Upper lobe of right lung (tissue), 1 donor: ENCODE results near the gene ECE1. TPM values are rescaled to one million over a fixed set of nuclear protein-coding genes. Genes with fewer than 3 reads are reported as not detected.
A peak's percentile ranks its signal among the peaks of the same experiment; 100 is the strongest.
"Not testable (repeated sequence)": the region's sequence is repeated elsewhere in the genome, so short reads cannot be mapped to it uniquely, and the experiment has no call there.

ENCODE experiments used
- ATAC-seq: fragments of 200-7000 bp; cut with Tn5 transposase; one replicate; pipeline ENCODE4 v1.9.1; 2020; ENCODE audit warnings: mild to moderate bottlenecking, moderate library complexity
- DNase-seq: peaks from one replicate; pipeline ENCODE4 v3.0.0-alpha.2; 2020
- H3K27ac ChIP-seq: fragments of 200-600 bp; one replicate; pipeline ENCODE4 v1.8.0; 2022
- H3K27me3 ChIP-seq: fragments of 200-600 bp; one replicate; pipeline ENCODE4 v1.8.0; 2022; ENCODE audit warnings: mild to moderate bottlenecking
- H3K36me3 ChIP-seq: fragments of 200-600 bp; one replicate; pipeline ENCODE4 v1.8.0; 2022
- H3K4me1 ChIP-seq: fragments of 200-600 bp; one replicate; pipeline ENCODE4 v1.8.0; 2022
- H3K4me3 ChIP-seq: fragments of 200-600 bp; one replicate; pipeline ENCODE4 v1.8.0; 2022; ENCODE audit warnings: mild to moderate bottlenecking
- H3K9me3 ChIP-seq: fragments of 200-600 bp; one replicate; pipeline ENCODE4 v1.8.0; 2022
- CTCF ChIP-seq: fragments of 200-600 bp; IDR thresholded peaks from one replicate; pipeline ENCODE4 v1.8.0; 2022; ENCODE audit warnings: antibody characterized with exemption
- intact Hi-C: fragments of 100-400 bp; cut with DNase I; formaldehyde crosslinking; loops from one replicate; pipeline ENCODE4 v1.11.0; 2022
- total RNA-seq: library from RNA; stranded (reverse); fragmentation: NEBNext Ultra II Directional; extraction: Animal tissue kit (Norgen Biotek cat#: 25700); gene quantifications from one replicate; pipeline ENCODE4 v1.2.1, GENCODE V29; 2021
- donor health status: DM: no; HTN: yes; CAD: no; lungs with severe emphysema.

ECE1 gene
- total RNA-seq, 1 donor from 2014 or later, result 108 TPM

GRCh38 chr1:21220815-21221214, 69.4 kb downstream of the ECE1 start:
- no peak for TF ChIP-seq CTCF
- Histone ChIP-seq H3K9me3 (no peaks in the 10 kb centered on the region), H3K4me1 (no peaks in the 10 kb centered on the region), H3K36me3 (peaks cover 34% of the 10 kb centered on the region), H3K27me3 (no peaks in the 10 kb centered on the region), H3K4me3 (no peak overlapping the region), H3K27ac (no peak overlapping the region)
- no peak for ATAC-seq
- DNase-seq, result no peak
- intact Hi-C loops, result no loop called here

DNA sequence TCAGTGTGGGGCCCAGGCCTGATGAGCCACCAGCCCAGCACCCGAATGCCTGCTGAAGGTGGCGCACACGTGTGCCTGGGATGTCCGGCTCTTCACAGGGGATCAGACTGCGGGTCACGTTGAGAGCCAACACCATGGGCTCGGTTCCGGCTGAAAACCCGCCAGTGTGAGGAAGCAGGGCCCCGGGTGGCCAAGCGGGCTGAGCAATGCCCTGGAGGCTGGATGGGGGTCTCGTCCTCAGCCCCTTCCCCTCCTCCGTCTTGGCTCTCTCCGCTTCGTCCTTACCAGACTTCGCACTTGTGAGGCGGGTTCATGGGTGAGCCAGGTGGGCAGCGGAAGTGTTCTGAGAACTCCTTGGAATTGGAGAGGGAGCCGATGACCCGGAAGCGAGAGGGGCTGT, 70.6 kb downstream of the ECE1 start:
- H3K4me3 ChIP-seq, result no peak overlapping the region
- DNase-seq, result no peak
- H3K36me3 ChIP-seq, result peaks cover 23% of the 10 kb centered on the region
- H3K4me1 ChIP-seq, result no peaks in the 10 kb centered on the region
- intact Hi-C loops, result no loop called here
- no peak for ATAC-seq
- no peaks in the 10 kb centered on the region for H3K27me3 ChIP-seq
- no peak for TF ChIP-seq CTCF
- no peak overlapping the region for H3K27ac ChIP-seq
- no peaks in the 10 kb centered on the region for H3K9me3 ChIP-seq

DNA sequence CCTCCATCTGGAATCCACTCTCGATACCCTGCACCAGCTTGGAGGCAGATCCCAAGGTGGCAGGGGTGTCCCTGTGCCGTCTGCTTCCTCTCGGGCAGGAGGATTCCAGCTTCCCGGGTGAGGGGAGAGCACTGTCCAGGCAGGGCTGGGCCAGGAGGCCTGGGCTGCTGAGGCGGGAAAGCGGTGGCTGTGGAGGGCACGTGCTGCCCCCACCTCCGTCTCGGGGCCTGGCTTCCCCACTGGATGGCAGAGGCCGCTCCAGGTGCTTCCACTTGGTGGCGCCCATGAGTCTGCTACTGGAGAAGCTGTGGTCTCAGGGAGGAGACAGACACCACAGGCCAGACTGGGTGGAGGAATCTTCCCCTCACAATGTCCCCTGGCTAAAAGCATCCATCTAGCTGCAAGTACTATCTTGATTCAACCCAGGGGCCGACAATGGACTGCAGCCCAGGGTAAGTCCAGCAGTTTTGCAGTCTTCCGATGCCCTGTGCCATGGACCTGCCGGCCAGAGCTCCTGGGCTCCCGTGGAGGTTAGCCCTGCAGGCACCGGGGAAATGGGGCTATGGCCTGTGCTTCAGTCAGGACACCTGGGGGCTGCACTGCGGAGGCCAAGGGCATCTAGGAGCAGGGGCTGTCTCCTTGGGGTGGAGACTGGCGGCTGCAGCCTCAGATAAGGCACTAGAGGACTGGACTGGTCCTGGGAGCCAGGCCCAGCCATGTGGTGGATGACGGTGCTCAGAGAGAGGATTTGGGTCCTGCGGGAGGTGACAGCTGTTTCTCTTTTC, 72.3 kb downstream of the ECE1 start:
- peaks cover 17% of the 10 kb centered on the region for H3K36me3 ChIP-seq
- no peaks in the 10 kb centered on the region for H3K9me3 ChIP-seq
- peak; percentile 30 for TF ChIP-seq CTCF
- H3K27ac ChIP-seq, result no peak overlapping the region
- H3K4me3 ChIP-seq, result no peak overlapping the region
- intact Hi-C loops, result no loop called here
- DNase-seq (no peak), ATAC-seq (peak; percentile 60)
- H3K4me1 ChIP-seq, result no peaks in the 10 kb centered on the region
- no peaks in the 10 kb centered on the region for H3K27me3 ChIP-seq

DNA sequence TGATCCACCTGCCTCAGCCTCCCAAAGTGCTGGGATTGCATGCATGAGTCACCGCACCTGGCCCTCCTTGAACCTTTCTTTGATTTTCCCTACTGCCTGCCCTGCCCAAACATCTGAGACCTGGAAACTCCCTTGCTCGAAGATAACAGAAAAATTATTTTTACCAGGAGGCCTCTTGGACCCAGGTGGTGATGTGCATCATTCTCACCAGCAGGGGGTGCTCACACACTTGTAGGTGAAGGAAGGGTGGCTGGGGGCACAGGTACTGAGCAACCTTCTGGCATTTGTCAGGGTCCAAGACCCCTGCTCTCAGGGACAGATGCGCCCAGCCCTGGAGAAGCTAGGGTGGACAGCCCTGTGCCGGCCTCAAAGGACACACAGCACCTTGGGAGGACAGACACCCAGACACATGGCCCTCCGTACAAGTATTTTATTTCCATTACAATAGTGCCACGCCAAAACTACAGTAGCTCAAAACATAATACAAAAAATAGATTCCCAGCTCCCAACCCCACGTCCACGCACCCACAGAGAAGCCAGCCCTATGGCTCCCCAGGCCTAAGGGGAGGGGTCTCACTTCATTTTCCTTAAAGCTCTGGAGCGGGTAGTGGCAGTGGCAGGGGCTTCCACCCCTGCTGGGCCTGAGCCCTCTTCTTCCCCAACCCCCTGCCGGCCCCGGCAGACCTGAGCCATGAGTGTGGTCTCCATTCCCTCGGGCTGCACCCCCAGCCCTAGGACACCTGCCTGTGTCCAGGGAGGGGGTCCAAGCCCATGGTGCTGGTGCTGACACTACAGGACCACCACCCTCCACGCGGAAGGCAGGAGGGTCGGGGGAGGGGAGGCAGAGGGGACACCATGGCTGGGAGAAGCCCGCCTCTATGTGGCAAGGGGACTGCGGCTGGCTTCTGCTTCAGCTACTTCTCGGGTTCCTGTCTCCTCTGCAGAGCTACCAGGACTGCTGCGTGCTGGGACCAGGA, 73.1 kb downstream of the ECE1 start:
- no peak overlapping the region for H3K27ac ChIP-seq
- intact Hi-C loops, result no loop called here
- ATAC-seq (peak; percentile 62), DNase-seq (no peak)
- no peaks in the 10 kb centered on the region for H3K27me3 ChIP-seq
- TF ChIP-seq CTCF, result peak; percentile 74
- peaks cover 17% of the 10 kb centered on the region for H3K36me3 ChIP-seq
- no peaks in the 10 kb centered on the region for H3K4me1 ChIP-seq
- no peaks in the 10 kb centered on the region for H3K9me3 ChIP-seq
- no peak overlapping the region for H3K4me3 ChIP-seq

DNA sequence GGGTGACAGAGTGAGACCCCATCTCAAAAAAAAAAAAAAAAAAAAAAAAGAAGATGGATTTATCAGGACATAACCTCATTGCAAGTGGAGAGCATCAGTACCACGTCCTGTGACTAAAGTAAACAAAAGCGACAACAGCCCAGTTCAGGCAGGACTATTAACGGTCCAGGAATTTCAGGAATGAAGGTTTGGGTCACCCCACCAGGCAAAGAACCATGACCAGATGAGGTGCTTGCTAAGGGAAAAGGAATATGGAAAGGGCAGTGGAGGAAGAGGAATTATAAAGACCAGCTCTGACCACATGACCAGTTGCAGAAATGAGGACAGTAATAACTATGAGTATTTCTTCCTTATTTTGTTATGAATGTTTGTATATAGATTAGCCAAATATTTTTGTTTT, 78.1 kb downstream of the ECE1 start:
- no peaks in the 10 kb centered on the region for H3K36me3 ChIP-seq
- DNase-seq (no peak), ATAC-seq (no peak)
- H3K9me3 ChIP-seq, result no peaks in the 10 kb centered on the region
- no peak overlapping the region for H3K4me3 ChIP-seq
- intact Hi-C loops, result no loop called here
- no peaks in the 10 kb centered on the region for H3K4me1 ChIP-seq
- no peak overlapping the region for H3K27ac ChIP-seq
- TF ChIP-seq CTCF, result no peak
- no peaks in the 10 kb centered on the region for H3K27me3 ChIP-seq

DNA sequence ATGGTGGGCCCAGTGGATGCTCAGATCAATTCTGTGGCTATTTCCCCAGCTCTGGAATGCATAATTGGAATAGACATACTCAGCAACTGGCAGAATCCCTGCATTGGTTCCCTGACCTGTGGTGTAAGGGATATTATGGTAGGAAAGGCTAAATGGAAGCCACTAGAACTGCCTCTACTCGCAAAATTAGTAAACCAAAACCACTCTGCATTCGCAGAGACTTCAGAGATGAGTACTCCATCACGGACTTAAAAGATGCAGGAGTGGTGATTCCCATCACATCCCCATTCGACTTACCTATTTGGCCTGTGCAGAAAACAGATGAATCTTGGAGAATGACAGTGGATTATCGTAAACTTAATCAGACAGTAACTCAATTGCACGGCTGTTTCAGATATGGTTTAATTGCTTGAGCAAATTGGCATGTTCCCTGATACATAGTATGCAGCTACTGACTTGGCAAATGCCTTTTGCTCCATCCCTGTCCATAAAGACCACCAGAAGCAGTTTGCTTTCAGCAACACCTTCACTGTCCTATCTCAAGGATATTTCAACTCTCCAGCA, 82.0 kb downstream of the ECE1 start:
- DNase-seq, H3K4me3 ChIP-seq, ATAC-seq, H3K36me3 ChIP-seq, H3K27ac ChIP-seq, intact Hi-C loops, H3K9me3 ChIP-seq, H3K27me3 ChIP-seq, H3K4me1 ChIP-seq: not testable (repeated sequence)
